HepG2 (cell line): Measurements from ENCODE around the gene AP2A2. TPM values are rescaled to one million over a fixed set of nuclear protein-coding genes. Genes with fewer than 3 reads are reported as not detected.
A peak's percentile ranks its signal among the peaks of the same experiment; 100 is the strongest.

ENCODE experiments used
- ELK4 ChIP-seq: sonication (generic); formaldehyde crosslinking; IDR thresholded peaks from 2 replicates; pipeline ENCODE4 v1.9.0; 2021; ENCODE audit warnings: missing genetic modification reagents, borderline replicate concordance
- HHEX ChIP-seq: IDR thresholded peaks from 2 replicates; pipeline ENCODE4 v1.6.1; 2016; ENCODE audit warnings: control low read depth
- SOX6 ChIP-seq, 2 experiments: fragments of 450-650 bp in 1 of 2; sonication (generic) in 1 of 2; formaldehyde crosslinking in 1 of 2; IDR thresholded peaks; 2 replicates each; pipeline versions ENCODE4 v1.4.0 to v1.6.1; 2017 to 2020; ENCODE audit warnings: antibody characterized with exemption in 1 of 2, mild to moderate bottlenecking in 1 of 2, missing genetic modification reagents in 1 of 2
- TAF1 ChIP-seq: sonication (generic); formaldehyde crosslinking; IDR thresholded peaks from 2 replicates; pipeline ENCODE4 v1.4.0; 2020; ENCODE audit warnings: missing genetic modification reagents
- YEATS2 ChIP-seq: sonication (generic); formaldehyde crosslinking; IDR thresholded peaks from 2 replicates; pipeline ENCODE4 v1.4.0; 2020; ENCODE audit warnings: missing genetic modification reagents, borderline replicate concordance
- ZBTB7B ChIP-seq: sonication (generic); formaldehyde crosslinking; IDR thresholded peaks from 2 replicates; pipeline ENCODE4 v1.4.0; 2020; ENCODE audit warnings: missing genetic modification reagents
- ZNF274 ChIP-seq: sonication (generic); formaldehyde crosslinking; IDR thresholded peaks from 2 replicates; pipeline ENCODE4 v1.5.1; 2020; ENCODE audit warnings: mild to moderate bottlenecking, missing genetic modification reagents
- ZNF558 ChIP-seq: sonication (generic); formaldehyde crosslinking; IDR thresholded peaks from 2 replicates; pipeline ENCODE4 v1.9.0; 2022; ENCODE audit warnings: mild to moderate bottlenecking, missing genetic modification reagents, borderline replicate concordance
- ZNF772 ChIP-seq: sonication (generic); formaldehyde crosslinking; IDR thresholded peaks from 2 replicates; pipeline ENCODE4 v1.5.0; 2020; ENCODE audit warnings: mild to moderate bottlenecking, missing genetic modification reagents
- ZSCAN9 ChIP-seq: IDR thresholded peaks from 2 replicates; pipeline ENCODE4 v1.6.1; 2016; ENCODE audit warnings: borderline replicate concordance
- ZXDC ChIP-seq: sonication (generic); formaldehyde crosslinking; IDR thresholded peaks from 2 replicates; pipeline ENCODE4 v1.5.0; 2020; ENCODE audit warnings: mild to moderate bottlenecking, missing genetic modification reagents
- polyA plus RNA-seq, 8 experiments: library from polyadenylated mRNA; depleted of rRNA in 3 of 8; stranded (reverse) in 7 of 8; unstranded in 1 of 8; fragments of >200 nt; fragmentation: Illumina TruSeq in 4 of 8; extraction: Trizol in 4 of 8; gene quantifications; 2 replicates each; pipeline versions ENCODE4 v1.2.1 to v1.2.3, GENCODE V29; 2011 to 2016; ENCODE audit warnings: low read depth in 4 of 8, missing spikeins in 1 of 8, mixed read lengths in 1 of 8; ENCODE audit not compliant: insufficient read depth in 1 of 8
- total RNA-seq, 5 experiments: library from RNA; depleted of rRNA; stranded (reverse); fragments of >200 nt; fragmentation: Illumina TruSeq; extraction: Trizol; gene quantifications; 2 replicates each; pipeline ENCODE4 v1.2.3, GENCODE V29; 2016; ENCODE audit warnings: low read depth in 1 of 5
- TF ChIP-seq, protein P1 (sequence below): sonication (generic); formaldehyde crosslinking; IDR thresholded peaks from 2 replicates; pipeline ENCODE4 v1.8.1; 2023; ENCODE audit warnings: missing genetic modification reagents, inconsistent platforms, borderline replicate concordance
- TF ChIP-seq, protein P2 (sequence below), 2 experiments: fragments of 450-650 bp in 1 of 2; sonication (generic) in 1 of 2; formaldehyde crosslinking in 1 of 2; IDR thresholded peaks; 2 replicates each; pipeline versions ENCODE4 v1.6.1 to v1.8.0; 2016 to 2022; ENCODE audit warnings: antibody characterized with exemption in 1 of 2, mild to moderate bottlenecking in 1 of 2, missing genetic modification reagents in 1 of 2
- TF ChIP-seq, protein P3 (sequence below): IDR thresholded peaks from 2 replicates; pipeline ENCODE4 v1.6.1; 2016; ENCODE audit warnings: missing compliant biosample characterization, missing genetic modification reagents, borderline replicate concordance

Gene AP2A2
- total and polyA plus RNA-seq, 2 of the 13 experiments (the other 11 are each of a cell fraction or from before 2014, with no cell fraction given), result 25.7 to 75.7 TPM

GRCh38 chr11:925158-925495, 543 bp upstream of the AP2A2 start (continued):
- TF ChIP-seq, protein P1, sequence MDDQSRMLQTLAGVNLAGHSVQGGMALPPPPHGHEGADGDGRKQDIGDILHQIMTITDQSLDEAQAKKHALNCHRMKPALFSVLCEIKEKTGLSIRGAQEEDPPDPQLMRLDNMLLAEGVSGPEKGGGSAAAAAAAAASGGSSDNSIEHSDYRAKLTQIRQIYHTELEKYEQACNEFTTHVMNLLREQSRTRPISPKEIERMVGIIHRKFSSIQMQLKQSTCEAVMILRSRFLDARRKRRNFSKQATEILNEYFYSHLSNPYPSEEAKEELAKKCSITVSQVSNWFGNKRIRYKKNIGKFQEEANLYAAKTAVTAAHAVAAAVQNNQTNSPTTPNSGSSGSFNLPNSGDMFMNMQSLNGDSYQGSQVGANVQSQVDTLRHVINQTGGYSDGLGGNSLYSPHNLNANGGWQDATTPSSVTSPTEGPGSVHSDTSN (CRISPR knock-in tag), result 0 out of 2 replicates have a peak, but pooled peaks have one; percentile 70
- TF ChIP-seq ZNF274 (CRISPR knock-in tag) (no peak), YEATS2 (CRISPR knock-in tag) (no peak), ZXDC (CRISPR knock-in tag) (0 out of 2 replicates have a peak, but pooled peaks have one; percentile 16), ZNF772 (peak; percentile 23; the same call in 1 of the 2 replicates), HHEX (CRISPR knock-in tag) (no peak), TAF1 (CRISPR knock-in tag) (no peak), SOX6 (IDR thresholded peaks at IDR 0.05) (no peak), SOX6 (CRISPR knock-in tag; IDR thresholded peaks at IDR 0.05) (no peak), ELK4 (CRISPR knock-in tag) (no peak), ZBTB7B (no peak), ZSCAN9 (CRISPR knock-in tag) (no peak), ZNF558 (CRISPR knock-in tag) (0 out of 2 replicates have a peak, but pooled peaks have one; percentile 11)
- TF ChIP-seq, protein P2, sequence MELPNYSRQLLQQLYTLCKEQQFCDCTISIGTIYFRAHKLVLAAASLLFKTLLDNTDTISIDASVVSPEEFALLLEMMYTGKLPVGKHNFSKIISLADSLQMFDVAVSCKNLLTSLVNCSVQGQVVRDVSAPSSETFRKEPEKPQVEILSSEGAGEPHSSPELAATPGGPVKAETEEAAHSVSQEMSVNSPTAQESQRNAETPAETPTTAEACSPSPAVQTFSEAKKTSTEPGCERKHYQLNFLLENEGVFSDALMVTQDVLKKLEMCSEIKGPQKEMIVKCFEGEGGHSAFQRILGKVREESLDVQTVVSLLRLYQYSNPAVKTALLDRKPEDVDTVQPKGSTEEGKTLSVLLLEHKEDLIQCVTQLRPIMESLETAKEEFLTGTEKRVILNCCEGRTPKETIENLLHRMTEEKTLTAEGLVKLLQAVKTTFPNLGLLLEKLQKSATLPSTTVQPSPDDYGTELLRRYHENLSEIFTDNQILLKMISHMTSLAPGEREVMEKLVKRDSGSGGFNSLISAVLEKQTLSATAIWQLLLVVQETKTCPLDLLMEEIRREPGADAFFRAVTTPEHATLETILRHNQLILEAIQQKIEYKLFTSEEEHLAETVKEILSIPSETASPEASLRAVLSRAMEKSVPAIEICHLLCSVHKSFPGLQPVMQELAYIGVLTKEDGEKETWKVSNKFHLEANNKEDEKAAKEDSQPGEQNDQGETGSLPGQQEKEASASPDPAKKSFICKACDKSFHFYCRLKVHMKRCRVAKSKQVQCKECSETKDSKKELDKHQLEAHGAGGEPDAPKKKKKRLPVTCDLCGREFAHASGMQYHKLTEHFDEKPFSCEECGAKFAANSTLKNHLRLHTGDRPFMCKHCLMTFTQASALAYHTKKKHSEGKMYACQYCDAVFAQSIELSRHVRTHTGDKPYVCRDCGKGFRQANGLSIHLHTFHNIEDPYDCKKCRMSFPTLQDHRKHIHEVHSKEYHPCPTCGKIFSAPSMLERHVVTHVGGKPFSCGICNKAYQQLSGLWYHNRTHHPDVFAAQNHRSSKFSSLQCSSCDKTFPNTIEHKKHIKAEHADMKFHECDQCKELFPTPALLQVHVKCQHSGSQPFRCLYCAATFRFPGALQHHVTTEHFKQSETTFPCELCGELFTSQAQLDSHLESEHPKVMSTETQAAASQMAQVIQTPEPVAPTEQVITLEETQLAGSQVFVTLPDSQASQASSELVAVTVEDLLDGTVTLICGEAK (IDR thresholded peaks at IDR 0.05), result no peak
- TF ChIP-seq, protein P2 (CRISPR knock-in tag; IDR thresholded peaks at IDR 0.05), result 0 out of 2 replicates have a peak, but pooled peaks have one; percentile 30
- TF ChIP-seq, protein P3, sequence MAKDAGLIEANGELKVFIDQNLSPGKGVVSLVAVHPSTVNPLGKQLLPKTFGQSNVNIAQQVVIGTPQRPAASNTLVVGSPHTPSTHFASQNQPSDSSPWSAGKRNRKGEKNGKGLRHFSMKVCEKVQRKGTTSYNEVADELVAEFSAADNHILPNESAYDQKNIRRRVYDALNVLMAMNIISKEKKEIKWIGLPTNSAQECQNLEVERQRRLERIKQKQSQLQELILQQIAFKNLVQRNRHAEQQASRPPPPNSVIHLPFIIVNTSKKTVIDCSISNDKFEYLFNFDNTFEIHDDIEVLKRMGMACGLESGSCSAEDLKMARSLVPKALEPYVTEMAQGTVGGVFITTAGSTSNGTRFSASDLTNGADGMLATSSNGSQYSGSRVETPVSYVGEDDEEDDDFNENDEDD (CRISPR knock-in tag), result no peak
